ENCODE data around the gene SLC27A2.

Gene SLC27A2

GRCh38 chr15:50190166-50190570 is 8.2 kb downstream of the SLC27A2 start:
- no peaks in the 10 kb centered on the region for H3K9me2 ChIP-seq (replicated peaks; ENCODE audit: insufficient read depth, low read length)
- H3K79me2 ChIP-seq (ENCODE audit: insufficient read depth, low read length), result no peaks in the 10 kb centered on the region
- no peaks in the 10 kb centered on the region for H3K36me3 ChIP-seq (ENCODE audit: low read length)
- no peak overlapping the region for H3K27ac ChIP-seq (ENCODE audit: low read depth, low read length)
- no peaks in the 10 kb centered on the region for H3K27me3 ChIP-seq (ENCODE audit: low read length)
- no peaks in the 10 kb centered on the region for H4K20me1 ChIP-seq (ENCODE audit: low read depth, low read length)
- H3K9ac ChIP-seq (ENCODE audit: low read length), result no peak overlapping the region
- no peak overlapping the region for H3K4me2 ChIP-seq (ENCODE audit: low read depth, low read length, poor library complexity, severe bottlenecking)
- H2AFZ ChIP-seq (ENCODE audit: low read depth, low read length, severe bottlenecking), result no peak overlapping the region
- H3F3A ChIP-seq (ENCODE audit: insufficient read depth), result no peaks in the 10 kb centered on the region
- TF ChIP-seq, protein P1, sequence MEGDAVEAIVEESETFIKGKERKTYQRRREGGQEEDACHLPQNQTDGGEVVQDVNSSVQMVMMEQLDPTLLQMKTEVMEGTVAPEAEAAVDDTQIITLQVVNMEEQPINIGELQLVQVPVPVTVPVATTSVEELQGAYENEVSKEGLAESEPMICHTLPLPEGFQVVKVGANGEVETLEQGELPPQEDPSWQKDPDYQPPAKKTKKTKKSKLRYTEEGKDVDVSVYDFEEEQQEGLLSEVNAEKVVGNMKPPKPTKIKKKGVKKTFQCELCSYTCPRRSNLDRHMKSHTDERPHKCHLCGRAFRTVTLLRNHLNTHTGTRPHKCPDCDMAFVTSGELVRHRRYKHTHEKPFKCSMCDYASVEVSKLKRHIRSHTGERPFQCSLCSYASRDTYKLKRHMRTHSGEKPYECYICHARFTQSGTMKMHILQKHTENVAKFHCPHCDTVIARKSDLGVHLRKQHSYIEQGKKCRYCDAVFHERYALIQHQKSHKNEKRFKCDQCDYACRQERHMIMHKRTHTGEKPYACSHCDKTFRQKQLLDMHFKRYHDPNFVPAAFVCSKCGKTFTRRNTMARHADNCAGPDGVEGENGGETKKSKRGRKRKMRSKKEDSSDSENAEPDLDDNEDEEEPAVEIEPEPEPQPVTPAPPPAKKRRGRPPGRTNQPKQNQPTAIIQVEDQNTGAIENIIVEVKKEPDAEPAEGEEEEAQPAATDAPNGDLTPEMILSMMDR (IDR thresholded peaks at IDR 0.05; ENCODE audit: insufficient read depth, low read length, poor library complexity, severe bottlenecking), result no peak
- TF ChIP-seq EZH2phosphoT487 (conservative IDR thresholded peaks at IDR 0.05; ENCODE audit: low read length), result no peak
- no peaks in the 10 kb centered on the region for H3K9me3 ChIP-seq (ENCODE audit: insufficient read depth, low read length)
- H3K4me3 ChIP-seq (ENCODE audit: insufficient read depth, low read length, poor library complexity, severe bottlenecking), result no peak overlapping the region

- H3K79me2 ChIP-seq (ENCODE audit: insufficient read depth, low read length), result no peaks in the 10 kb centered on the region
- H3K36me3 ChIP-seq (ENCODE audit: low read length), result no peaks in the 10 kb centered on the region
- H3F3A ChIP-seq (ENCODE audit: insufficient read depth), result no peaks in the 10 kb centered on the region
- no peak overlapping the region for H2AFZ ChIP-seq (ENCODE audit: low read depth, low read length, severe bottlenecking)
- no peaks in the 10 kb centered on the region for H3K9me2 ChIP-seq (replicated peaks; ENCODE audit: insufficient read depth, low read length)
- no peaks in the 10 kb centered on the region for H3K27me3 ChIP-seq (ENCODE audit: low read length)
- H3K4me3 ChIP-seq (ENCODE audit: insufficient read depth, low read length, poor library complexity, severe bottlenecking), result no peak overlapping the region
- H3K4me2 ChIP-seq (ENCODE audit: low read depth, low read length, poor library complexity, severe bottlenecking), result no peak overlapping the region
- TF ChIP-seq, protein P1 (IDR thresholded peaks at IDR 0.05; ENCODE audit: insufficient read depth, low read length, poor library complexity, severe bottlenecking), result no peak
- no peak for TF ChIP-seq EZH2phosphoT487 (conservative IDR thresholded peaks at IDR 0.05; ENCODE audit: low read length)
- no peak overlapping the region for H3K27ac ChIP-seq (ENCODE audit: low read depth, low read length)
- no peak overlapping the region for H3K9ac ChIP-seq (ENCODE audit: low read length)
- no peaks in the 10 kb centered on the region for H4K20me1 ChIP-seq (ENCODE audit: low read depth, low read length)
- H3K9me3 ChIP-seq (ENCODE audit: insufficient read depth, low read length), result no peaks in the 10 kb centered on the region
Observed at GRCh38 chr15:50190723-50191122, 8.7 kb downstream of the SLC27A2 start.

GRCh38 chr15:50192164-50192563 is 10.2 kb downstream of the SLC27A2 start:
- Histone ChIP-seq H3K79me2 (ENCODE audit: insufficient read depth, low read length) (no peaks in the 10 kb centered on the region), H3K4me2 (ENCODE audit: low read depth, low read length, poor library complexity, severe bottlenecking) (no peak overlapping the region), H3K9me3 (ENCODE audit: insufficient read depth, low read length) (no peaks in the 10 kb centered on the region), H2AFZ (ENCODE audit: low read depth, low read length, severe bottlenecking) (no peak overlapping the region), H3K27ac (ENCODE audit: low read depth, low read length) (no peak overlapping the region), H4K20me1 (ENCODE audit: low read depth, low read length) (no peaks in the 10 kb centered on the region), H3K9me2 (replicated peaks; ENCODE audit: insufficient read depth, low read length) (no peaks in the 10 kb centered on the region), H3K36me3 (ENCODE audit: low read length) (no peaks in the 10 kb centered on the region), H3K4me3 (ENCODE audit: insufficient read depth, low read length, poor library complexity, severe bottlenecking) (no peak overlapping the region), H3K27me3 (ENCODE audit: low read length) (no peaks in the 10 kb centered on the region), H3K9ac (ENCODE audit: low read length) (no peak overlapping the region), H3F3A (ENCODE audit: insufficient read depth) (no peaks in the 10 kb centered on the region)
- TF ChIP-seq, protein P1 (IDR thresholded peaks at IDR 0.05; ENCODE audit: insufficient read depth, low read length, poor library complexity, severe bottlenecking), result no peak
- TF ChIP-seq EZH2phosphoT487 (conservative IDR thresholded peaks at IDR 0.05; ENCODE audit: low read length), result no peak

All from SU-DHL-6 (cell line).